Chondrocyte (in vitro differentiated cells): ENCODE data around the gene CDA. TPM values are rescaled to one million over a fixed set of nuclear protein-coding genes. Genes with fewer than 3 reads are reported as not detected.

Experiments
- DNase-seq: peaks from one replicate; pipeline ENCODE4 v3.0.0; 2021; ENCODE audit warnings: mixed read lengths, low spot score
- H3K27ac Mint-ChIP-seq: one replicate; pipeline ENCODE4 v1.8.0; 2021; ENCODE audit warnings: mild to moderate bottlenecking, moderate library complexity, mixed read lengths; ENCODE audit not compliant: unreplicated experiment
- H3K27me3 Mint-ChIP-seq: 2 replicates; pipeline ENCODE4 v1.8.0; 2021; ENCODE audit warnings: low read depth, mixed read lengths
- H3K36me3 Mint-ChIP-seq: 2 replicates; pipeline ENCODE4 v1.8.0; 2021; ENCODE audit warnings: low read depth, mixed read lengths
- H3K4me1 Mint-ChIP-seq: 2 replicates; pipeline ENCODE4 v1.8.0; 2021; ENCODE audit warnings: low read depth, mild to moderate bottlenecking, mixed read lengths
- H3K4me3 Mint-ChIP-seq: one replicate; pipeline ENCODE4 v1.8.0; 2021; ENCODE audit warnings: mild to moderate bottlenecking, moderate library complexity, mixed read lengths; ENCODE audit not compliant: unreplicated experiment
- H3K9me3 Mint-ChIP-seq: 2 replicates; pipeline ENCODE4 v1.8.0; 2021; ENCODE audit warnings: low read depth, mixed read lengths
- total RNA-seq: library from RNA; stranded (reverse); gene quantifications from 3 replicates; pipeline ENCODE4 v1.2.1, GENCODE V29; 2021
- TF ChIP-seq, protein P1 (sequence below): fragments of 200-600 bp; sonication (generic); IDR thresholded peaks from 2 replicates; pipeline ENCODE4 v1.5.0; 2021; ENCODE audit warnings: antibody characterized with exemption, mild to moderate bottlenecking, moderate library complexity

Gene CDA
- total RNA-seq, 1 donor from 2014 or later, result not detected

DNA sequence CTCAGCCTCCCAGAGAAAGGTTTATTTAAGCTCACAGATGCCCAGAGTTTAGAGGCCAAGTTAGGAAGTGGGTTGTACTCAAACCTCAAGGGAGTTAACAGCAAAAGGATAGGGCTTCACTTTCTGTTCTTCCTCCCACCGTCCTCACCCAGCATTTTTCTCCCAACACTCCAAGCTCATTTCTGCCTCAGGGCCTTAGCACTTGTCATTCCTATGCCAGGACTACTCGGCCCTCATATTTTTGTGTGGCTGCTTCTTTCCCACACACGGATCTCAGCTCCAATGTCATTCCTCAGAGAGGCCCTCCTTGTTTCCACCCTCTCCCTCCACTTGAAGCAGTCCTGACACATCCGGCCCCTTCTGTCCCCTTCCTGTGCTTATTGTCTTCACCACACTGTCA lies 23.7 kb upstream of the CDA start:
- Mint-ChIP-seq H3K4me3 (no peak overlapping the region), H3K4me1 (no peaks in the 10 kb centered on the region), H3K36me3 (no peaks in the 10 kb centered on the region), H3K27ac (no peak overlapping the region), H3K9me3 (no peaks in the 10 kb centered on the region), H3K27me3 (peaks cover 37% of the 10 kb centered on the region)
- no peak for DNase-seq
- TF ChIP-seq, protein P1, sequence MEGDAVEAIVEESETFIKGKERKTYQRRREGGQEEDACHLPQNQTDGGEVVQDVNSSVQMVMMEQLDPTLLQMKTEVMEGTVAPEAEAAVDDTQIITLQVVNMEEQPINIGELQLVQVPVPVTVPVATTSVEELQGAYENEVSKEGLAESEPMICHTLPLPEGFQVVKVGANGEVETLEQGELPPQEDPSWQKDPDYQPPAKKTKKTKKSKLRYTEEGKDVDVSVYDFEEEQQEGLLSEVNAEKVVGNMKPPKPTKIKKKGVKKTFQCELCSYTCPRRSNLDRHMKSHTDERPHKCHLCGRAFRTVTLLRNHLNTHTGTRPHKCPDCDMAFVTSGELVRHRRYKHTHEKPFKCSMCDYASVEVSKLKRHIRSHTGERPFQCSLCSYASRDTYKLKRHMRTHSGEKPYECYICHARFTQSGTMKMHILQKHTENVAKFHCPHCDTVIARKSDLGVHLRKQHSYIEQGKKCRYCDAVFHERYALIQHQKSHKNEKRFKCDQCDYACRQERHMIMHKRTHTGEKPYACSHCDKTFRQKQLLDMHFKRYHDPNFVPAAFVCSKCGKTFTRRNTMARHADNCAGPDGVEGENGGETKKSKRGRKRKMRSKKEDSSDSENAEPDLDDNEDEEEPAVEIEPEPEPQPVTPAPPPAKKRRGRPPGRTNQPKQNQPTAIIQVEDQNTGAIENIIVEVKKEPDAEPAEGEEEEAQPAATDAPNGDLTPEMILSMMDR, result no peak

DNA sequence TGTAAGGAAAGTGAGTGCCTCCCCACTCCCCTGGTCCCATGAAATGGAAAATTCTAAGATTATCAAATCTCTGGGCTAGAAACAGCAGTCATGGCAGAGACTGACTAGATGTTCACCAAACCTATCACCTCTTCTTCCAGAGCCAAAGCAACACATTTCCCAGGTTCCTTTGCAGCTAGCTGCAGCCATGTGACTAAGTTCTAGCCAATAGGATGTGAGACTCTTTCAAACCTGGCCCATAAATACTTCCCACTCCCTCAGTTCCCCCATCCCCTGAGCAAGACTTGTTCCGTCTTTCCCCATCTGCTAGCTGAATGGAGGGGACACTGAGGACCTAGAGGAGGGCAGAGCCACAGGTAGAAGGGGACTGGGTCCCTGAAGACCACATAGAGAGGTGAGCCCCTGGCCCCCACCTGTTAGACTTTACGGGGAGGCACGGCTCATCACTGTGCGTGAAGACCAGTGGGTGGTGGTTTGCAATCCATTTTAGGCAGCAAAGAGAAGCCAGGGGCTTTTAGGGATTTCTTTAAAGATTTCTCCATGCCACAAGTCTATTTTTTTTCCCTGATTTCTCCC lies 19.3 kb upstream of the CDA start:
- no peaks in the 10 kb centered on the region for H3K4me1 Mint-ChIP-seq
- H3K36me3 Mint-ChIP-seq, result peaks cover 4% of the 10 kb centered on the region
- H3K4me3 Mint-ChIP-seq, result no peak overlapping the region
- no peak for DNase-seq
- TF ChIP-seq, protein P1, result no peak
- H3K9me3 Mint-ChIP-seq, result peaks cover 4% of the 10 kb centered on the region
- H3K27ac Mint-ChIP-seq, result no peak overlapping the region
- H3K27me3 Mint-ChIP-seq, result peaks cover 35% of the 10 kb centered on the region

DNA sequence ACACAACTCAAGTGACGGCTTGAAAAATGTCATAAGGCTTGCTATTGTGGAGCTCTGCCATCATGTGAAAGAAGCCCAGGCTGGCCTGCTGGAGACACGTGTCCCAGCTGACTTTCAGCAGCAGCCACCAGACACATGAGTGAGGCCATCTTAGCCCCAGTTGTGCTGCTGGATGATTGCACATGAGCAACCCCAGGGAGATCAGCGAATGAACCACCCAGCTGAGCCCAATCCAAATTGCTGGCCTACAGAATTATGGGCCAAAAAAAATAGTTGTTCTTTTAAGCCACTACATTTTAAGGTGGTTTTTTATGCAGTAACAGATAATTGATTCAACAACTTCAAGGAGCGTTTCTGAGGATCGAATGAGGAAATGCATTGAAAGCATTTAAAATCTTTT lies 17.5 kb upstream of the CDA start:
- H3K36me3 Mint-ChIP-seq, result peaks cover 4% of the 10 kb centered on the region
- no peaks in the 10 kb centered on the region for H3K4me1 Mint-ChIP-seq
- H3K27ac Mint-ChIP-seq, result no peak overlapping the region
- H3K9me3 Mint-ChIP-seq, result peaks cover 4% of the 10 kb centered on the region
- DNase-seq, result no peak
- TF ChIP-seq, protein P1, result no peak
- H3K27me3 Mint-ChIP-seq, result peaks cover 39% of the 10 kb centered on the region
- no peak overlapping the region for H3K4me3 Mint-ChIP-seq

DNA sequence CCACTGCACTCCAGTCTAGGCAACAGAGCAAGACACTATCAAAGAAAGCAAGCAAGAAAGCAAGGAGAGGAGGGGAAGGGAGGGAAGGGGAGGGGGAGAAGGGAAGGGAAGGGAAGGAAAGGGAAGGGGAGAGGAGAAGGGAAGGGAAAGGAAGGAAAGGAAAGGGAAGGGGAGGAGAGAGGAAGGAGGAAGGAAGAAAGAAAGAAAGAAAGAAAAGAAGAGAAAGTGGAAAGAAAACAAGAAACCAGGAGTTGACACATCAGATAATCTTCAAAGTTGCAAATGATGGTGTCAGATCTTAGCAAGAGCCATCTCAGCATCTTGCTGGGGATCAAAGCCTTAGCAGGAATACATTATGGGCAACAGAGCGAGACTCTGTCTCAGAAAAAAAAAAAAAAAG lies 14.9 kb upstream of the CDA start:
- Mint-ChIP-seq H3K4me1 (no peaks in the 10 kb centered on the region), H3K27me3 (peaks cover 38% of the 10 kb centered on the region), H3K27ac (no peak overlapping the region), H3K36me3 (peaks cover 4% of the 10 kb centered on the region), H3K4me3 (no peak overlapping the region), H3K9me3 (peaks cover 4% of the 10 kb centered on the region)
- no peak for DNase-seq
- TF ChIP-seq, protein P1, result no peak

DNA sequence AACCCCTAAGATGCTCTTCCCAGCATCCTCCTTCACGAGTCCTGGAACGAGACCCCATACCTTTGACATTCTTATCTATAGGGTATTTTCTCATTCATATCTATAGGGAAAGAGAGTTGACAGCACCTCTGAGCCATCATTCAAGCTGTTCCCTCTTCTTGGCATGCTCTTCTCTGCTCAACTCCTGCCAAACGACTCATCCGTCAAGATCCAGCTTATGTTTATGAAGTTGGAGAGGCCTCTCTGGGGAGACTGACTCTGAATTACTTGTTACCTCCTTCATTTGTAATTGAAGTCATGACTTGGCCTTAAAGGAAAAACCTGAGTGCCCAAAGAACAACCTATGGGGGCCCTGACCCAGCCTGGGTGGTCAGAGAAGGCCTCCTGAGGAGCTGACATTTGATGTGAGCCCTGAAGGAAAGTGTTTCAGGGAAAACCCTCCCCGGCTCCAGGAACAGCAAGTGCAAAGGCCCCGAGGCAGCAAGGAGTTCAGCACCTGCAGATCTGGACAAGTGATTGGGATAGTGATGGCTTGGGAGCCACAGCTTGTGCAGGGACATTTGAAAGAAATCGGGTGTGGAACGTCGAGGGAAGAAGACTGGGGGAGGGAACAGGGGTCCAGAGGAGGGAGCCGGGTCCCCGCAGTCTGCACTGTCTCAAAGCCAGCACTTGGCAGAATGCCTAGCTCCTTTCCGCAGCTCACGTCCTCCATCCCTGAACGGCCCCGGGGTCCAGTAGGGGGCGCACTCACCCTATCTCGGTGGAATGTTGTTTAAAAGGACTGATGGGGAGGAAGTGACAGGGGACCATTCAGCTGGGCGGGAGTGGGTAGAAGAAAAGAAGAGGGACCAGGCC lies 14.0 kb upstream of the CDA start:
- no peak for DNase-seq
- Mint-ChIP-seq H3K4me3 (no peak overlapping the region), H3K9me3 (peaks cover 4% of the 10 kb centered on the region), H3K4me1 (no peaks in the 10 kb centered on the region), H3K27ac (no peak overlapping the region), H3K27me3 (peaks cover 28% of the 10 kb centered on the region), H3K36me3 (peaks cover 4% of the 10 kb centered on the region)
- TF ChIP-seq, protein P1, result peak; percentile 84
